Skeletal muscle cell (primary cell): ENCODE measurements around the gene RNPC3.
"Not testable (repeated sequence)": the region's sequence is repeated elsewhere in the genome, so short reads cannot be mapped to it uniquely, and the experiment has no call there.

Experiments used
- DNase-seq: peaks from one replicate; pipeline ENCODE4 v3.0.0-alpha.2; 2010; ENCODE audit warnings: low read depth
- H3K4me3 ChIP-seq: 2 replicates; pipeline ENCODE4 v1.5.1; 2011; ENCODE audit warnings: low read depth, mild to moderate bottlenecking, control low read depth, low read length, moderate library complexity

The RNPC3 gene

DNA sequence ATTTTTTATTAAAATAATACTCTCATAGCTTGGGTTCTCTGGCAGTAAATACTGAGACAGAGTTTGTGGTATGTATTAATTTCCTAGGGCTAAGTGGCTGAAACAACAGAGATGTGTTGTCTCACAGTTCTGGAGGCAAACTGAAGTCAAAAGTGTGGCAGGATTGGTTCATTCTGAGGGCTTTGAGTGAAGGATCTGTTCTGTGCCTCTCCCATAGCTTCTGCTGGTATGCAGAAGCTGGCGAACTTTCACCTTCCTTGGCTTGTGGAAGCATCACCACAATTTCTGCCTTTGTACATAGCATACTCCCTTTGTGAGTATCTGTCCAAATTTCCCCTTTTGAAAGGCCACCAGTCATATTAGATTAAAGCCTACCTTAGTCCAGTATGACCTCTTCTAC is 21.0 kb downstream of the RNPC3 start:
- no peak overlapping the region for H3K4me3 ChIP-seq
- DNase-seq = no peak

GRCh38 chr1:103547840-103548239 is 22.3 kb downstream of the RNPC3 start:
- no peak overlapping the region for H3K4me3 ChIP-seq
- no peak for DNase-seq

DNA sequence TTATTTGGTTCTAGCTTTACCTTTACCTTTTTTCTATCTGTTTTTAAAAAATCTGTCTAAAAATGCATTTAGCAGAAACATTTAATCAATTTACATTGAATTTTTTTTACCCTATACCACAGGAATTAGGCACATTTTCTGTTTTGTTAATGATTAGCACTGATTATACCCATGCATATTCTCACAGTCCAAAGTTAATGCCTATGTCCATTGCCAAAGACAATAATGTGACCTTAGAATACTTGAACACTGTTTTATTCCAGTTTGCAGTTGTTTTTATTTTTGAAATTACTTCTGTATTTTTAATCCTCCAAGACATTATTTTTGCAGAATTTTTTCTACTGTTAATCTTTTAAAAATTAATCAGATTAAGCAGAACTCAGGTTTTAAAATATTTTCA is 34.9 kb downstream of the RNPC3 start:
- H3K4me3 ChIP-seq = no peak overlapping the region
- no peak for DNase-seq

DNA sequence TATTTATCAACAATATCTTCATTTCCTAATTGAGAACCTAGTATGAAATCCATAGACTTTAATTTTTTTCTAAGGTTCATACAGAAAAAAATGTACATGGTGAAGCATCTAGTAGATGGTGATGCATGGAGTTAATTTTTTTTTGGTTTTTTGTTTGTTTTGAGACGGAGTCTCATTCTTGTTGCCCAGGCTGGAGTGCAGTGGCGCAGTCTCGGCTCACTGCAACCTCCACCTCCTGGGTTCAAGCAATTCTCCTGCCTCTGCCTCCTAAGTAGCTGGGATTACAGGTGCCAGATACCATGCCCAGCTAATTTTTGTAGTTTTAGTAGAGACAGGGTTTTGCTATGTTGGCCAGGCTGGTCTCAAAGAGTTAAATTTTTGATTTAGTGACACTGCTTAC is 35.6 kb downstream of the RNPC3 start:
- not testable (repeated sequence) for H3K4me3 ChIP-seq, DNase-seq

DNA sequence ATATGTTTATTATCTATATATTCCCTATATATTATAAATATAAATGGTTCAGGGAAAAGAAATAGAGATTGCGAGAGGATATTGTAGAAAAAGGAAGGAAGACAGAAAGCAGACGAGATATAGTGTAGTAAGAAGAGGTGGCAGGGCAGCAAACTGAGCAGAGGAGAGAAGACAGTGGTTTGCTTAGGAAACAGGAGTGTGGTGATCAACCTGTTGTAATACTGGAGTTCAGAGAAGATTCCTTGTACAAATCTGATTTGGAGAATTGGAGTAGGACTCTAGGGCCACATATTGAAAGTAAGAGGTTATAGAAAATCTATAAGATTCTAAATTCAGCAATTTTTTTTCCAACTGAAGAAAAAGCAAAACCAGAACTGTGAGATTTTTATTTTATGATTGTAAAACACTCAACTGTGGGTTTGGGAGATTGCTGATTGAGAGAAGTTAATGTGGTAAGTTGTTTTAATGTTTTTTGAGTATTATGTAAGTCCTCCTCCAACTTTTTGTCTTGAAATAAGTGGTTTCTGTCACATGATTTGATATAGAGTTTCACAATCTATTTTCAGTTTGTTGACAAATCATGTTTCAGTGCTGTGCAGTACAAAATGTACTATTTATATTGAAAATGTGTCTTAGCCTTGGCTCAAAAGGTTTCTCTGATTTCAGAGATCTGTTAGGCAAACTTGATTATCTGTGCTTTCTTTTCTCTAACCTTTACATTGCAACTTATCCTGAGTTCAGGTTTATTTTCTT is 36.3 kb downstream of the RNPC3 start:
- no peak overlapping the region for H3K4me3 ChIP-seq
- peak; percentile 1 for DNase-seq

DNA sequence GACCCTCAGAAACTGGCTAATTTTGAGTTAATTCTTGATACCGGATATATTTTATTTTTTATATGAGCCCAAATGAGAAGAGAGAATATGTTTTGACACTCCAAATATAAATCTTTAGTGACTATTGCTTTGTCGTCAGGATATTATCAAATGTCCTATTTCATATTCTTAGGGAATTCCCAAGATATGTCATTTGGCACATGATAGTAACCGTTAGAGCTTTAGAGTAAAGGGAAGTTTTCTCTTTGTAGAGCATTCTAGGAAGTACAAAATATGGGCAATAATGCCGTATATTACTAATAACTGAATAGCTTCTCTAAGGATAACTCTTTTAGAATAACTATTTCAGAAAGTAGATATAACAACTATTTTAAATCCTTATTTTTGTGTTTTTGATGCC is 37.6 kb downstream of the RNPC3 start:
- DNase-seq = no peak
- H3K4me3 ChIP-seq = no peak overlapping the region

- no peak overlapping the region for H3K4me3 ChIP-seq
- no peak for DNase-seq
Measured at GRCh38 chr1:103569493-103569892, 44.0 kb downstream of the RNPC3 start.

DNA sequence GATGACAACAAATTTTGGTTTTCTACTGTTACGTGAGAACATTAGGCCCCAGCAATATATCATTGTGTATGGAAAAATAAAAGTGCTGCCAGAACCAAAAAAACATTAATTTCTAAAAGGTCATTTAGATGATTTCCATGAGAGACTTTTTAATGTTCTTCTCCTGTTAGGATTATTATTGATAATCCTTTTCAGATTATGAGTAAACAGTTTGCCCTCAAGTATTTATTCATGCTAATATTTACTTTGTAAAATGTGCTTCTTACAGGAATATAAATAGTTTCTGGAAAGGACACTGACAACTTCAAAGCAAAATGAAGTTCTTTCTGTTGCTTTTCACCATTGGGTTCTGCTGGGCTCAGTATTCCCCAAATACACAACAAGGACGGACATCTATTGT is 45.8 kb downstream of the RNPC3 start, which contains the start of gene AMY2B:
AMY2B (plus strand) TSS at position 301 of the 400 bp plus-strand sequence; CDS start at position 315, 14 bp downstream.
- not testable (repeated sequence) for H3K4me3 ChIP-seq, DNase-seq

GRCh38 chr1:103576065-103576464 is 50.6 kb downstream of the RNPC3 start:
- DNase-seq = no peak
- no peak overlapping the region for H3K4me3 ChIP-seq

DNA sequence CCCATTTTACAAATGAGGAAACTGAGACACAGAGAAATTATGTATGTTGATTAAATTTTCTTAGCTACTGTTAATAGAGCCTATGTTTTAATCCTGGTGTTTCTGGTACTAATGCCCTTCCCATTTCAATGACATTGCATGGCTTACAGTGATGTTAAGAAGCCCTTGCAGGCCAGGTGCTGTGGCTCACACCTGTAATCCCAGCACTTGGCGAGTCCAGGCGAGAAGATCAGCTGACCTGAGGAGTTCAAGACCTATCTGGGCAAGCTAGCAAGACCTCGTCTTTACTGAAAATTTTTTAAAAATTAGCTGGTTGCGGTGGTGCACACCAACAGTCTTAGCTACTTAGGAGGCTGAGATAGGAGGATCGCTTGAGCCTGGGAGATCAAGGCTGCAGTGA is 51.3 kb downstream of the RNPC3 start:
- DNase-seq, H3K4me3 ChIP-seq: not testable (repeated sequence)

DNA sequence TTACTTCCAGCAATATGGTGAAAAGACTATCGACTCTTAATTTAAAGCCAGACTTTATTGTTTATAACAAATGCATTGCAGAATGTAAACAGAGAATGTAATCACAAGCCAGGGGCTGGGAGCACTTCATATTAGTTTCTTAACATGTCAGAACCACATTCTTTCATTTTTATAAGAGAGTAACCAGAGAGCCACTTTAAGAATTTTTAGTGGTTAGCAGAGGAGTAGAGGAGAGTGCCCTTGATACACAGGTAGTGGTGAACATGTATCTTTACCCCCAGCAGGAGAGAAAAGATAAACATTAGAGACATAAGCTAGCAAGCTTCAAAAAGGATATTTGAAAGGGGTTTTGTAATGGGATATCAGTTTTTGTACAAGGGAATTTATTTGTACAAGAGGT is 57.0 kb downstream of the RNPC3 start:
- H3K4me3 ChIP-seq = no peak overlapping the region
- DNase-seq = no peak

DNA sequence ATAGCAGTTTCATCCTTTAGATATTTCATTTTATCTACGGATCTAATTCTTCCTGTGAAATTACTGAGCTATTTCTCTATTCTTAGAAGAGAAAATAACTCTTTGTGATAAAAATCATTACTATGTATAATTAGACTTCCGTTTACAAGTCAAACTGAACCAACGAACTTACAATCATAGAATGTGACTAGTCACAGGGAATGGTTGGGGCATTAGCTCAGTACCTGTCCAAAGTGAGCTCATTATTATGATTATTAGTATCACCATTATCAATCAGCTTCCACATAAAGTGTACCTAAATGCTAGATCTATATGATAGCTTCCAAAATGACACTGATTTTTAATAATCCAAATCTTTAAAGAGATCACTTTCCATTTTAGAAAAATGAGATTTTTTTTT is 58.4 kb downstream of the RNPC3 start:
- no peak overlapping the region for H3K4me3 ChIP-seq
- DNase-seq = no peak

DNA sequence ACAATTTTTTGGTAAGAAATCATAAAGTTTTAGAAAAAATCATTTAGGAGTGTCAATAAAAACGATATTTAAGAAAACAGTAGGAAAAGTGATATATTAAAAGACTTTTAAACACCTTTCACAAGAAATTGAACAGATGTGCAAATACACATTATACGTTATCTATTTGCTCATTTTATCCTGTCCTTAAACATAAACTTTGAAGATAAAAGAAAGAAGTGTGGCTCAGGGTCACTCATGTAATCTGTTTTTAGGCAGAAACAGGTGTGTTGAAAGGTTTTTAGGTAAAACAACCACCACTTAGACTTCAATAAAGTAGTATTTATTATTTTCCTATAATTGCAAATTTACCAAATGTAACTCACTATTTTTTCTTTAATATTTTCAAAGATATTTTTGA is 59.0 kb downstream of the RNPC3 start:
- no peak overlapping the region for H3K4me3 ChIP-seq

DNA sequence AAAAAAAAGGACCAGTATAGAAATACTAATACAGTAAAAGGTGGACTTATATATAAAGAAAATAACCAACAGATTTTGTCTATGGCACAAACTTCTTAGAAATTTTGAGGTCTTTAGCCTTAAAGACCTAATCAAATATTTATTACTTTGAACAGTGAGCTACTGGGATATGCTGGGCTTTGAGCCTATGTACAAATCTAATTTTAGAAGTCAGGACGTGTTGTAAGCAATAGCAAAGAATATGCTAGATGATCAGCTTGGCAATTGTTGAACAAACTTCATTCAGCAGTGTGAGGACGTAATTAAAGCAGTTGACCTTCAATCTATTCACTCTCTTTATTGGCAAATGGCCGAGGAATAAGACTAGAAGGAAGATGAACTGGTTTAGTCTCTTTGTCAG is 77.2 kb downstream of the RNPC3 start:
- DNase-seq, H3K4me3 ChIP-seq: not testable (repeated sequence)

More for the DNA sequence above, 59.0 kb downstream of the RNPC3 start:
- no peak for DNase-seq
